Muscle of arm (tissue), 12 donors: Measurements from ENCODE around the gene C11orf71. TPM values are rescaled to one million over a fixed set of nuclear protein-coding genes. Genes with fewer than 3 reads are reported as not detected.

ENCODE experiments used
- DNase-seq: peaks from one replicate; pipeline ENCODE4 v3.0.0-alpha.2; 2013
- polyA plus RNA-seq, 12 donors: library from polyadenylated mRNA; unstranded; fragments of 120-200 nt; gene quantifications; one replicate each; pipeline ENCODE4 v1.2.1, GENCODE V29; 2013; ENCODE audit not compliant: insufficient read length in 12 of 12

The C11orf71 gene
- polyA plus RNA-seq, 12 donors, result 8.1 to 14.5 (median 9.4) TPM; not detected in 1

- no peak for DNase-seq
These were observed 12.6 kb upstream of the C11orf71 start for GRCh38 chr11:114412946-114413345.

DNA sequence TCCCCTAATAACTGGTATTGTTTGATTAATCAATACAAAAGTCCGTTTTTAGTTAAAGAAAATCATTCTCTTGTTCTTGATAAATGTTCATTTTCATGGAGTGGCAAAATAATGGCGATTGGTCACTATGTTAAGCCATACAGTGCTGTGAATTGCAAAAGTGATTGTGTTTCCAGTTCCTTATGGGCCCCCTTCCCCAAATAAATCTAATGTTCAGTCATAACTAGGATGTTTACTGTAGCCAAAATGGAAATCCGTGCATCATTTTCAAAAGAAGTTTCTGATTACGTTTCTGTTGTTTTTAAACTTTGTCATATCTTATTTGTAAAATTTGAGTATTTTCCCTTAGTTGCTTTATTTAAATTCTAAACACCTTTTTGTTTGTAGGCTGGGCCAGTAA lies 1.0 kb upstream of the C11orf71 start:
- peak; percentile 32 for DNase-seq

GRCh38 chr11:114400915-114401223 lies 558 bp upstream of the C11orf71 start:
- no peak for DNase-seq

DNA sequence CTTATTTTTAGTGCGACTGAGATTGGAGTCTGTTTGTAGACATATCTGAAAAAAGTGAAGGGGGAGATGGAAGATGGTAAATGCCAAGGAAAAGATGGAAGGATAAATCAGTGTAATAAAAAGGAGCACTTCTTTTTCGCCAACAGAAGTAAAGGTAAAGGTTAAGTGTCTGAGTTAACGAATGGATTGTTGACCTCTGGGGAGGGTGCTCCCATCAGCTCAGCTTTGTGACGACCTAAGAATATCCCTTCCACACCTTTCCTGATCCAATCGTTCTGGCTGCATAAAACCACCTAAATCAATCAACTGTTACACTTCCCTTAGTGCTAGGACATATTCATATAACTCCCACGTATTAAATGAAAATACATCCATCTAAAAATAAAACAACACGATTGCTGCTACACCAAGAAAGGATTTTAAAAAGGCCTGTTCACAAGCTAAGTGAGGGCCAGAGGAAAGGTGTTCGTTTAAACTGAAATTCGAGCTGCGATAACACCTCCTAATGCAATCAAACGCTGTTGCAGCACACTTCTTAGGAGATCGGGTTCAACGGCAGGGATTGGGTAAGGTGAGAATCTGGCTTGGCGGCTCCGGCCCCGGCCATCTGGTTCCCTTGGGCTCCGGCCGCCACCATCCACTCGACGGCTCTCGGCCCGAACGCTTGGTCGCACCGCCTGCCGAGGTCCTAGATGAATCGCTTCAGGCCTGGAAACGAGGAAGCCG lies 658 bp downstream of the C11orf71 start:
- no peak for DNase-seq

GRCh38 chr11:114398303-114398920 lies 1.9 kb downstream of the C11orf71 start:
- no peak for DNase-seq

DNA sequence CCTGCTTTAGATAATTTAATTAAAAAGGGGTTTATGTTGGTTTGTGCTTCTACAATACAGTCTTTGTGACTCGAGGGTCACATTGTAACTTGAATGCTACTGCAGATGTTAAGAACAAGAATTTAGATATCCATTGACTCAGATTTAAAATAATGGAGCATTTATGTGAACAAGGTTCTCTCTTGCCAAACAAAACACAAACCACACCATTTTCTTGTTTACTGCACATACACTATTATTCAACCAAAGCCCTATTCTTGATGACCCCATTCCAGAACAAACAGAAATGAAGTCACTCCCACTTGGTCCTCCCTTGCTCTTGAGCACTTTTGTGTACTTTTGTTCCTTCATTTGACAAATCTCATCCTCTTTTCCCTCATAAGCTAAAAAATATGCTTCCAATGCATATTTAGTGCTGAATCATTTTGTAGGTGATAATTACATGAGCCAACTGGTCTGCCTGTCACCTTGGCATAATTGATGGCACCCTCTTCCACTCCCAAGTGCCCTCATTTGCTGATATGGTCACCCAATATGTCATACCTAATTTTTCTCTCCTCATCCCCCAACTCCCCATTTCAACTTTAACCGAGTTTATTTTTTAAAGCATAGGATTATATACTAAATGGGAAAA lies 2.8 kb downstream of the C11orf71 start:
- DNase-seq, result no peak

- no peak for DNase-seq
These were observed 3.4 kb downstream of the C11orf71 start for GRCh38 chr11:114396916-114397315.

DNA sequence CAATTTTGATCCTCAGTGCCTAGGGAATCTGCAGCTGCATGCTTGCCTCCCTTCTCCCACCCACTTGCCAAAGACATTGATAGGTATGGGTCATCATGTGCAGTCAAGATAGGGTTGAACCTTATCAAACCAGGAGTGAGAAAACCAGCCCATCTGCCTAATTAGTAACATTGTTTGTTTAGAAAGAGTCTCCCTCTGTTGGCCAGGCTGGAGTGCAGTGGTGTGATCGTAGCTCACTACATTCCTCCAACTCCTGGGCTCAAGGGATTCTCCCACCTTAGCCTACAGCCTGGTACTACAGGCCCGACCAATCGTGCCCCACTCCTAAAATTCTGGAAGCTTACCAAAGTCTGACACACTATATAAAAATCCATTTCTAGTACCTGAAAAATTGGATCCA lies 4.6 kb downstream of the C11orf71 start:
- no peak for DNase-seq

GRCh38 chr11:114392735-114393667 lies 7.3 kb downstream of the C11orf71 start:
- no peak for DNase-seq

- DNase-seq, result no peak
These were observed 13.8 kb downstream of the C11orf71 start for GRCh38 chr11:114386545-114386944.

GRCh38 chr11:114386131-114386530 lies 14.2 kb downstream of the C11orf71 start:
- DNase-seq, result no peak

DNA sequence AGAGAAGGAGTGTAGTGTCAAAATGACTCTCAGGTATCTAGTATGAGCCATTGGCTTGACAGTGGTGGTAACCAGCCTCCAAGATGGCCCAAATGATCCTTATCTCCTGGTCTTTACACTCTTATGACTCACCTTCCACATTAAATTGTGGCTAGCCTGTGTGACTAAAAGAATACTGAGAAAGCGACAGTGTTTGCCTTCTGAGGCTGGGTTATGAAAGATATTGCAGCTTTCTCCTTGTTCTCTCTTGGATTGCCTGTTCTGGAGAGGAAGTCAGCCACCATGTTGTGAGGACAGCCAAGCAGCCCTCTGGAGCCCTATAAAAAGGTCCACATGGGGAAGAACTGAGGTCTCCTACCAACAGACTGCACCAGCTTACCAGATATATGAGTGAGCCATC lies 15.8 kb downstream of the C11orf71 start:
- no peak for DNase-seq

DNA sequence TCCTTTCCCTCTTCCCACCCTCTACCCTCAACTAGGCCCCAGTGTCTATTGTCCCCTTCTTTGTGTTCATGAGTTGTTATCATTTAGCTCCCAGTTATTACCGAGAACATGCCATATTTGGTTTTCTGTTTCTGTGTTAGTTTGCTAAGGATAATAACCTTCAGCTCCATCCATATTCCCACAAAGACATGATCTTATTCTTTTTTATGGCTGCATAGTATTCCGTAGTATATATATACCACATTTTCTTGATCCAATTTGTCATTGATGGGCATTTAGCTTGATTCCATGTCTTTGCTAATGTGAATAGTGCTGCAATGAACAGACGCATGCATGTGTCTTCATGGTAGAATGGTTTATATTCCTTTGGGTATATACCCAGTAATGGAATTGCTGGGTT lies 17.8 kb downstream of the C11orf71 start:
- no peak for DNase-seq

DNA sequence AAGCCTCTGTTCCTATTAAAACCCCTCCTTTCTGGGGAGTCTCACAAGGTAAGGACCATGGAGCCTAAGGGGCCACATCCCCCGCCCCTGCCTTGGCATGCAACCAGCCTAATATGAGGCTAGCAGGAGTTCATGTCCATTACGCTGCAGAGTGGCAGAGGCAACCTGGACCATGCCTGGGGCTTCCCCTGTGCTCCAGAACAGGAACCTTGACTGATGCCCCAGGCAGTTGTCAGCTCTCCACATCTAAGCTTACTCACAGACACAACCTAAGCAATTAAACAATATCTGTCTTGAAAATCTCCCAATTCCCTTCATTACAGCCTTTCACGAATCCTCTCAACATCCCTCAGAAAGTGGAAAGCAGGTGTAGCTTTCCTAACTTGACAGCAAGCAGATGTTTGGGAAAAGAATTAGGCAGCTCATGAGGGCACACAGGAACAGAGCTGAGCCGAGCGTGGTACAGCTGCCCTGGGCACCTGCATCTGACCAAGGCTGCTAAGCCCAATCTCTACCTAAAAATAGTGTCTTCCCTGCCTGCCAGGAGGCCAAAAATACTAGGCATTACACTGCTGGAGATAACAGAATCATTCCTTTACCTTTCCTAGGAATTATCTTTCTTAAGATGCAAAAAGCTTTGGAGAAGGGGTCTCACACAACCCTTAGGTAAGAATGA lies 20.8 kb downstream of the C11orf71 start:
- no peak for DNase-seq

- DNase-seq, result no peak
These were observed 22.6 kb downstream of the C11orf71 start for GRCh38 chr11:114377612-114378267.

GRCh38 chr11:114375052-114375451 lies 25.3 kb downstream of the C11orf71 start:
- DNase-seq, result no peak

DNA sequence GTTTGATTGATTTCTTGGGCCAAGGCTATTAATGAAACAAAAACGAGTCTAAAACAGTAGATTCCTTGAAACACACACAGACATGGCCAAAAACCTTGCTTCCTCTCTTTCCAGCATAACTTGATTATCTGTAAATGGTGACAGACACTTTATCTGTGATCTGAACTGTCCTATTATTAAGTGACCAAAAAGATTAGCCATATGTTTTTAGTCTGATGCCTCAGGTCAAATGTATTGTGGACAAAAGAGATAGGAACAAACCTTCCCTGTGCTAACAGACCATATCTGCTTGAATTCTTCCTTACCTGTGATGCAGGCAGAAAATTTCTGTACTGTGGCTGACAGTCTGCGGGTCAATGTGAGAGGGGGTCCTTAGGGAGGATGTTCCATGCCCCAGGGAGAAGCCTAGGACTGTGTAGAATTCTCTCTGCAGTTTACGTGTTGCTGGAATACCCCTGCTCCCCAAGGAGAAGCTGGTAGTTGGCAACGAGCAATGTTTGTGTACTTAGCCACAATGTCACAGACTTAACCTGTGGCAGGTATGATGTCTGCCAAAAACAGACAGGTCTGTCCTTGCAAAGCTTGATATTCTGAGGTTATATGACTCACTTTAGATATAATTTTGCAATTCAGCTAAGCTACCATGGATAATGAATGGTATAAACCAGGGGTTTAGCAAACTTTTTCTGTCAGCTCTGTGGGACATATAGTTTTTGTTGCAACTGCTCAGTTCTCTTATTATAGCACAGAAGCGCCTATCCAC lies 31.2 kb downstream of the C11orf71 start:
- DNase-seq, result no peak

DNA sequence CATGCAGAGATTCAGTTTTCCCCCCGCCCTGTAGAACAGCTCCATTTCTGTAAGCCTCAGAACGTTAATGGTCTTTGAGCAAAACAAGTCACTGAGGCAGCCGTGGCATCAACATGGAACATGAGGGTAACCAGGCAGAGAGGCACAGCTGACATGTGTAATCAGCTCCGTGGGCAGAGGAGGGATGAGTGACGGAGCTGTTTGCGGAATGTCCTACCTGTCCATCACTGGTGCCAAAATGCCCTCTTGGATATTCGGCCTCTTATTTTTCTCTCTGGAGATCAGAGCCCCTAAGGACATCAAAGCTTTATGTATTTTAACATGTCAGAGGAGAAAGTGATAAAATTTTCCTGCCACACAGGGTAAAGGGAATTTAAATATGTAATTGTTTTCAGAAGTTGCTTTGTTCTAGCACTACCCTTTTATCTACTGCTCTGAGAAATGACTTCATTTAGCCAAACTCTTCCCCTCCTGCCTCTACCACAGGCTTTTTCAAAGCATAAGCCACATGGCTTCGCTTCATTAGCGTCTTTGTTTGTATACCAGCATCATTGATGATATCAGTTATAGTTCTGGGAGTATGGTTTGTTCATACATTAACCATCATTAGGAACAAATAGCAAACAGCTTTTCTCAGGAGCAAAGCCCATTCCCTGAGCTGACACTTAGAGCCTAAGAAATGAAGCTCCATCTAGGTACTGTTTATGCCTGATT lies 32.9 kb downstream of the C11orf71 start:
- no peak for DNase-seq
